Activated T-helper 1 cell treated with Interleukin-2 at 50 U/mL for 16 hours (primary cell): ENCODE measurements around the gene CRYL1.

Experiments used
- DNase-seq: peaks from one replicate; pipeline ENCODE4 v3.0.0-alpha.2; 2020; ENCODE audit warnings: low read depth

Gene CRYL1

DNA sequence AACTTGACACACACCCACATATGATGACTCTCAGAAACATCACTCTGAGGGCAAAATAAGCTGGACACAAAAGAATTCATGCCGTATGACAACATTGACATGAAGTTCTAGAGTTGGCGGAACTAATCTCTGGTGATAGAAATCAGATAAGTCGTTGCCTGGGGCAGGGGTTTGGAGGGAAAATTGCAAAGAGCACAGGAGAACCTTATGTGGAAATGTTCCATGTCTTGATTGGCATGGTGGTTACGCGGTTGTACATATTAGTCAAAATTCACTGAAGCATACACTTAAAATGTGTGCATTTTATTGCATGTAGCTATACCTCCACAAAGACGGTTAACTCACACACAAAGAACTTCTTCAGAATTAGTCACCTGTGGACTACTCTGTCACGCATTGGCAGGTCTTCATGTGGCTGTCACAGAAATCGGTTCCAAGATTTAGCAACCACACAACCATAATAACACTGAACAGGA, 155.7 kb downstream of the CRYL1 start:
- DNase-seq: no peak

GRCh38 chr13:20366056-20366455, 159.6 kb downstream of the CRYL1 start:
- DNase-seq: no peak

DNA sequence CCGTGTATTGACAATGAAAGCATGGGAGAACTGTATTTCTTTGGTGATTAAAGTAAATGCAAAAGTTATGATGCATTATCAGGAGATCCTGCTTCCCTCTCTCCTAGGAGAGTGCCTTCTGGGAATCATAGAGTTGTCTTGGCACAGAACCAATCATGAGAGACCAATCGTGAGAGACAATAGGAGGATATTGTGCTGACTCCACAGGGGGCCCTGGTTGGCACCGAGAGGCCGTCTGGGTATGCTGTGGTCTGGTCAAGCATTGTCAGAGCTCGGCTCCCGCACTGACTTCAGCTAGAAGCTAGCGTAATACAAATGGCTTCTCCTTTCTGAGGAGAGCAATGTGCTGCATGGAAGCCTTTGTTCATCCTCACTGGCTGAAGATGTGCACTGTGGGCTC, 162.1 kb downstream of the CRYL1 start:
- DNase-seq: no peak

GRCh38 chr13:20363172-20363571, 162.5 kb downstream of the CRYL1 start:
- DNase-seq: no peak

- no peak for DNase-seq
Measured at GRCh38 chr13:20362484-20363041, 163.1 kb downstream of the CRYL1 start.

GRCh38 chr13:20360835-20361412, 164.7 kb downstream of the CRYL1 start:
- DNase-seq: no peak

- no peak for DNase-seq
Measured at GRCh38 chr13:20360041-20360491, 165.6 kb downstream of the CRYL1 start.

- DNase-seq: no peak
Measured at GRCh38 chr13:20359335-20359734, 166.3 kb downstream of the CRYL1 start.

DNA sequence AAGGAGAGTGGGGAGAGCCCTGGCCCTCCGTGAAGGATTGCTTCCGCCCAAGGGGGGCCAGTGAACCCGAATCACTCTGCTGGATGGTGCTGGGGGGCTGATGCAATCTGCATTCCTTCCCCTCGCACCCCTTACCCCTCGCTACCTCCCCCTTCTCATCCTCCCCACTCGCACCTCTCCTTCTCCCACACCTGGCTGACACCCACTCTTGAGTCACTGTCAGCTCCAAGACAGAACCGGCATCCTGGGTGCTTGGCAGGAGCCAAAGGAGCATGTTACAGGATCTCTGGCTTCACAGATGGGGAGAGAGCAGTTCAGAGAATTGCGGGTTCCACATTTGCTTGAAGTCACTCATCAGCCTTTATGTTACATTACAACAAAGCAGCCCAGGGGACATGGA, 167.6 kb downstream of the CRYL1 start:
- DNase-seq: no peak

GRCh38 chr13:20356444-20356843, 169.2 kb downstream of the CRYL1 start:
- DNase-seq: no peak

- no peak for DNase-seq
Measured at GRCh38 chr13:20354722-20355121, 170.9 kb downstream of the CRYL1 start.

DNA sequence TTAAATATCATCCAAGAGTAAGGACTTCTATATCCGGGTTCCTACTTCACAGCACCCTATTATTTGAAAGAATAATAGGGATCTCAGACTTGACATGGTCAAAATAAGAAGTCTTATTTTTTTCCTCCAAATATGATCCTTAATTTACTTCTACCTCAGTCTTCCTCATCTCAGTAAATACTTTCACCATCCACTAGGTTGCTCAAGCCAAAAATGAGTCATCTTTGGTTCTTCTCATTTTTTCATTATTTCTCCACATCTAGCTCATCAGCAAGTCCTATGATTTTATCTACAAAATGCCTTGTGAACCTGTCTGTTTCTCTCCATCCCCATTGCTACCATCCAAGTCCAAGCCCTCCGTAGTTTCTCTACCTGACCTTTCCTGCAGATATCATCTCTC, 171.7 kb downstream of the CRYL1 start:
- DNase-seq: no peak
